DMS53 treated with DMSO at 0.1 percent for 48 hours (cell line): ENCODE data around the gene ZBED3.
"Not testable (repeated sequence)": the region's sequence is repeated elsewhere in the genome, so short reads cannot be mapped to it uniquely, and the experiment has no call there.

Experiments
- DNase-seq: peaks from one replicate; lab custom pipeline; 2025; ENCODE audit not compliant: unreplicated experiment; lab: John Stamatoyannopoulos, UW

ZBED3 gene, protein sequence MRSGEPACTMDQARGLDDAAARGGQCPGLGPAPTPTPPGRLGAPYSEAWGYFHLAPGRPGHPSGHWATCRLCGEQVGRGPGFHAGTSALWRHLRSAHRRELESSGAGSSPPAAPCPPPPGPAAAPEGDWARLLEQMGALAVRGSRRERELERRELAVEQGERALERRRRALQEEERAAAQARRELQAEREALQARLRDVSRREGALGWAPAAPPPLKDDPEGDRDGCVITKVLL

DNA sequence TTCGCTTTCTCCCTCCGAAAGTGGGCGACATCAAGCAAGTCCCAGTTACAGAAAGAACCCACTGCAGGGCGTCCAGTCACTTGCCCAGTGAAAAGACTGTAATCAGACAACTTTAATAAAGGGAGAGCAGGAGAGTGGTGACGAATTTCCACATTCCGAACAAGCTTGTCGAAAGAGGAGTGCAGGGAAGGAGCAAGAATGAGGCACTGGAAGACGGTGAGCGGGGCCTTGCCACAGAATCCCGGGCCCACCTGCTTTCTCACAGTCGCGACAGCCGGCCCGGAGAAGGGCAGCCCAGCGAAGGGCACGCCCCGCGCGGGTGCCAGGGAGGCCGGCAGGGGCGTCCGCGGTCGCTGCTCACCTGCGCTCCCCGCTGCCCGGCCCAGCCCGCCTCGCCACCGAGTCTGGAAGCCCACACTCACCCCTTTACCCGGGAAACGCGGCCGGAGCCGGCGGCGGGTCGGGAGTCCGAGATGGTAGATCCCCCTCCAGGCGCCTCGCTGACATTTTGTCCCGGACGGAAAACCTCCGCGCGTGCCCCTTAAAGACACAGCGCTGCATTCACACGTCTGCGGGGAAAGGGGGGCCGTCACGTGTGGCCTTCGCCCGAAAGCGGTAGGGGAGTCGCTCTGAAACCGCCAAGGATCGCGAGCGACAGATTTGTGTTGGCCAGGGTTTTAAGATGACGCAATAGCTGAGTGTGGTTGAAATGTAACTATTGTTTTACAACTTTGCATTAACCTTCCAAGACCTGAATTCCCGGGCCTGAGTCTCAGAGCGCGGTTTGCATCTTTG is at the start of gene ZBED3:
Gene ZBED3, minus strand, starts transcription at position 597 of the 795 bp plus-strand sequence. CDS start 9,407 bp downstream, outside the sequence.
- DNase-seq, result peak; percentile 54

GRCh38 chr5:77133061-77133758 is 46.1 kb upstream of the ZBED3 start:
- peak; percentile 75 for DNase-seq

DNA sequence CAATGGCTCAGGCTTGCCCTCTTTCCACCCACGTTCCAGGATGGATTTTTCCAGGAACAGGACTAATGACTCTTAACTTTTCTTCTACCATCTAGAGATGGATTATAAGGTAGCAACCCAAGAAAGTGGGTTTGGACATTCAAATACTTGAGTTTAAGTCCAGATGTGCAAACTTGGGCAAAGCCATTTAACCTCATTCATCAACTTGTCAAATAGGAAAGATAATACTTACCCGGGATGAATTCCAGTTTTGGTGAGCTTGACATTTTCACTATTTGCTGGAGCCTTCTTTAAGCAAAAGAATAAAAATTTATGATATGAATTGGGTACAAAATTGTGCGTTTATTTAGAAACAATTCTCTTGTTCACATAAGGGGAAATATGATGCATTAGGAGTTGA is 44.3 kb upstream of the ZBED3 start:
- DNase-seq, result no peak

GRCh38 chr5:77129391-77129990 is 42.4 kb upstream of the ZBED3 start:
- no peak for DNase-seq

GRCh38 chr5:77128411-77129061 is 41.5 kb upstream of the ZBED3 start:
- no peak for DNase-seq

- no peak for DNase-seq
Observed at GRCh38 chr5:77123057-77123456, 36.0 kb upstream of the ZBED3 start.

DNA sequence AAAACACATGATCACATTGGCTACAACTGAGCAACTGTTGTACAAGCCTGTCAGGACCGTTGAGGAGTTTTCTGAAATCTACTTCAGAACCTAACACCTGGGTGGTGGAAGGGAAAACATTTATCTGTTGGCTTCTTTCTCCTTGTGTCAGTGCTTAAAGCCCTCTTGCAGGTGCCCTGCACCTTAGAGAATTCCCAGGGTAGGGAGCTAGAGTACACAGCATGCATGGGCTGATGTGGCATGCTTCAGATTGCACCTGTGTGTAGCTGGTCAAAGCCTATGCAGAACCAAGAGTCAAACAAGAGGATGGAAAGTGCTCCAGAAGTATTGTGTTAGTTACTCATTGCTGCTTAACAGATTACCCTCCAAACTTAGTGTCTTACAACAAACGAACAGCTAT is 33.6 kb upstream of the ZBED3 start:
- DNase-seq, result no peak

GRCh38 chr5:77120086-77120485 is 33.0 kb upstream of the ZBED3 start:
- DNase-seq, result no peak

- no peak for DNase-seq
Observed at GRCh38 chr5:77117161-77117560, 30.1 kb upstream of the ZBED3 start.

DNA sequence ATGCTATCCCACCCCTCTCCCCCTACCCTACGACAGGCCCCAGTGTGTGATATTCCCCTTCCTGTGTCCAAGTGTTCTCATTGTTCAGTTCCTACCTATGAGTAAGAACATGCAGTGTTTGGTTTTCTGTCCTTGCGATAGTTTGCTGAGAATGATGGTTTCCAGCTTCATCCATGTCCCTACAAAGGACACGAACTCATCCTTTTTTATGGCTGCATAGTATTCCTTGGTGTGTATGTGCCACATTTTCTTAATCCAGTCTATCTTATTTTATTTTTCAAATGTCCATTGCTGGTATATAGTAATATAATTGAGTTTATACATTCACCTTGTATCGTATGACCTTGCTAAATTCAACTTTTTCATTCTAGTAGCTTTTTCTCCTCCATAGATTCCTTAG is 19.9 kb upstream of the ZBED3 start:
- not testable (repeated sequence) for DNase-seq

GRCh38 chr5:77104813-77105212 is 17.7 kb upstream of the ZBED3 start:
- no peak for DNase-seq

DNA sequence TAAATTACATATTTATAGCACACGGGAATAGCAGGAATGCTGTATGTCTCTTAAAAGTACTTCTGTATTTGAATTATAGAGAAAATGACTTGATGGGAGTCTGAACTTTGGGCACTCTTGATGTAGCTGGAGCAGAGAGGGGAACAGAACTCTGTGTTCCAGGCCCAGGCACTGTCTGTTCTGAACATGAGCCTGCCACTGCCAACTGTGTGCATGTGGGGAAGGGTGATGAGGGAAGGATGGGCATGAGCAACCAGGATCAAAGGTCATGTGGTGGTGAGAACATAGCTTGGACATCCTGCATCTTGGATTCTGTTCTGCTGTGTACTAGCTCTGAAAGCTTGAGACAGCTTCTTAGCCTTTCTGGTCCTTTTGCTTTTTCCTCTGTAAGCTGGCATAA is 16.4 kb upstream of the ZBED3 start:
- no peak for DNase-seq

DNA sequence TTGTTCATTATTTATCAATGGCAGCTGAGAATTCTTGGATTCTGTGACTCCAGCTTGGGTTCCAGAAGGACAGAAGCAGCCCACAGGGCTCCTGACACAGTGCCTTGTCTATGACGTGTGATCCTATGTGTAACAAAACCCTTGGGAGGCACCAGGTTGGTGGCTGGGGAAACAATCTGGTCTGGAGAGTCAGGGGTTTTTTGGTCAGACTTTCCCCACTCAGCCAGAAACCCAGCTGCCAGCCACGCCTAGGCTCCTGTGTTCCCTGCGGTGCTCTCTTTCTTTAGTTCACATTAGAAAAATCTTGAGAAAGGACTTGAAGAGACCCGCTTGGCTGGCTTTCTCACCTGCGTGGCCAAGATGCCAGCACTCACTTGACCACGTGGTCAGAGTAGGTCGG is 15.5 kb upstream of the ZBED3 start:
- no peak for DNase-seq

- no peak for DNase-seq
Observed at GRCh38 chr5:77101298-77101697, 14.2 kb upstream of the ZBED3 start.

DNA sequence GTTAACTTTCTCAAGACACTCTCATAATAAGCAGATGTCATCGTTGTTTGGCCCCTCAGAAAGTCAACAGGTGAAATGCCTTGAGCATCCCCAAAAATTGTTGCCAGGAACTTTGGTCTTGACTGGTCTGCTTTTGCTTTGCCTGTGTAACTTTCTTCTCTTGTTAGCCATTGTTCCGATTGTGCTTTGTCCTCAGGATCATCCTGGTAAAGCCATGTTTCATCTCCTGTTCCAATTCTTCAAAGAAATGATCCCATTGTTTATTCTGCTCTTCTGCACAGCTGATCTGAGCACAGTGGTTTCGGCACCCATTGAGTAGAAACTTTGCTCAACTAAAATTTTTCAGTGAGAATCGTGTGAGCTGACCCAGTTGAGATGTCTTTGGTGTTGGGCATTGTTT is 8.1 kb upstream of the ZBED3 start:
- no peak for DNase-seq

GRCh38 chr5:77087484-77088261 is 588 bp upstream of the ZBED3 start:
- no peak for DNase-seq

DNA sequence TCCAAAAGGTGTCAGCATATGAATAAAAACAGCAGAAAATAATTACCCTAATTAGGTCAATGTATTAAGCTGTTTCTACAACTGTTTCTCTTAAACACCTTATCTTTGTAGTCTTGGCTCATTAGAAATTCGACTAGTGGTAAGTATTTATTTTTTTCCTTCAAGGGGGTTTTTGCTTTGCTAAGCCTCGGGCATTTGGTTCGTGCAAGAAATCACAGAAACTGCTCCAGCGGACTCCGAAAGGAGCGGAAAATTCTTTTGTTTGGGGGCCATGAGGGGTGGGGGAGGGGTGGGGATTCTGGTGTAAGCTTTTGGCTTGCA is 757 bp downstream of the ZBED3 start:
- no peak for DNase-seq

- DNase-seq, result no peak
Observed at GRCh38 chr5:77083088-77083487, 4.0 kb downstream of the ZBED3 start.

DNA sequence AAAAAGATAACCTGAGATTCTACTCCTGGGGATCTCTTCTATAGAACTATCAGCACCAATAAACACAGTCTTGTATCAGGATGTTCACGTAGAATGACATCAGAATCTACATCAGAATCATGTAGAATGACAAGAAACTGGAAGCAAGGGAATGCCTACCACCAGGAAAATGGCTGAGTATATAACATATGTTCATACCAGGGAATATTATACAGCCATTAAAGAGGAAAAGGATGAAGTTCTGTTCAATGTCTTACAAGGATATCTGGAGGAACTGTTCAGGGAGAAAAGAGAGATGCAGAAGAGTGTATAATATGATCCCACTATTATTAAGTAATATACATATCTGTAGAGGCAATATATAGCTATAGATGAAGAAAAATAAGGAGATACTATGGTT is 4.8 kb downstream of the ZBED3 start:
- no peak for DNase-seq

DNA sequence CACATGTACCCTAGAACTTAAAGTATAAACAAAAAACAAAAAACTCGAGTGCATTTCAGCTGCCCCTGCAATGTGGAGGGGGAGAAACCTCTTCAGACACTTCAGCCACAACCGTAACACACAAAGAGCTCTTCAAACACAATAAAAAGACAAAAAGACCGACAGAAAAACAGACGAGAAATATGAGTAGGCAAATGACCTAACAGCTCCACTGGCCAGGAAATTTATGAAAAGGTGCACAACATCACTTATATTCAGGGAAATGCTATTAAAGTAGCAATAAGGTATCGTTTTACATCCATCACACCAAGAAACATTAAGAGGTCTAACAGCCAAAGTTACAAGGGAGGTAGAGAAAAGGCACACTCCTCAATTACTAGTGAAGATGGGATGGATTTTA is 6.2 kb downstream of the ZBED3 start:
- DNase-seq, result peak; percentile 82

- DNase-seq, result peak; percentile 34
Observed at GRCh38 chr5:77080479-77080878, 6.6 kb downstream of the ZBED3 start.
